GM12892 (cell line): ENCODE measurements around the gene SNX24.

Experiments used
- POLR2AphosphoS5 ChIP-seq: IDR thresholded peaks from 2 replicates; pipeline ENCODE4 v1.6.1; 2011; ENCODE audit warnings: low read depth, low read length, control low read depth
- TAF1 ChIP-seq: IDR thresholded peaks from 2 replicates; pipeline ENCODE4 v1.6.1; 2011; ENCODE audit warnings: low read depth, mild to moderate bottlenecking, control low read depth, low read length, borderline replicate concordance

DNA sequence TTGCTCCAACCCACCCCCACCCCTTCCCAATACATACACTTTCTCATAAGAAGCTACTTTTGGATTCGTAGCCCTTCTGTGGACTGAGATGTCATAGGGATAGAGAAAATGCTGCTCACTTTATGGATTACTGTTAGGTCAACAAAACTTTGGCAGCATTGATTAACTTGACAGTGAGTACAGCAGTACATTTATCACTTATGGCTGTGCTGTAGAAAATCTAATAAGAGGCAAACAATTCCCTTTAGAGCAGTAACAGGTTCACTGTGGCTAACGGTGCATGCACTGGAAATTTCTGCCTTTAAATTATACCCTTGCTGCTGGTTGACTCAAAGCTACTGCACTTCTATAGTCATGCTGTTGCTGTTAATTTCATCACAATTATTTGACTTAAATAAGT is 131.9 kb downstream of the SNX24 start:
- TF ChIP-seq TAF1 (no peak), POLR2AphosphoS5 (no peak)
